Head of caudate nucleus (tissue), 42 donors: ENCODE data around the gene LMF1.
"Not testable (repeated sequence)": the region's sequence is repeated elsewhere in the genome, so short reads cannot be mapped to it uniquely, and the experiment has no call there.

Experiments
- DNase-seq, 42 donors: peaks; one replicate each; pipeline versions ENCODE4 v3.0.0 to v3.0.0-alpha.2; 2020 to 2021; ENCODE audit warnings: mixed read lengths in 7 of 42
- intact Hi-C: fragments of 100-400 bp; cut with DNase I; formaldehyde crosslinking; loops from one replicate; pipeline ENCODE4 v1.15.0; 2022

LMF1 gene

DNA sequence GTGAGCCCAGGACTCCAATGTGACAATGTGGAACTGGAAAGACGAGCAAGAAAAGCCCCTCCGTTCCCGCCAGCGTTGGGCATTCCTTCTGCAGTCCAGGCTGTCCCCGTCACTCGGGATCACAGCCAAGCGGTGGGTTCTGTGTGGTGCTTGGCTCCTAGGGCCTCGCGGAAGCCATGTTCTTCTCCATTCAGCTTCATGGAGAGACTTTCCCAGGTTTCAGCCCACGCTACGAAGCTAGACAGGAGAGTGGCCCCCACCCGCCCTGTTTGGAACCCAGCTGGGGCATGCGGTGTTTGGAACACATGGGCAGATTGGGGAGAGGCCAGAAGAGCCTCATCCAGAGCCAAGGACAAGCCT, 5.8 kb downstream of the LMF1 start:
- intact Hi-C loops = no loop called here
- DNase-seq = peak in 1 of 42 donors; percentile 27

DNA sequence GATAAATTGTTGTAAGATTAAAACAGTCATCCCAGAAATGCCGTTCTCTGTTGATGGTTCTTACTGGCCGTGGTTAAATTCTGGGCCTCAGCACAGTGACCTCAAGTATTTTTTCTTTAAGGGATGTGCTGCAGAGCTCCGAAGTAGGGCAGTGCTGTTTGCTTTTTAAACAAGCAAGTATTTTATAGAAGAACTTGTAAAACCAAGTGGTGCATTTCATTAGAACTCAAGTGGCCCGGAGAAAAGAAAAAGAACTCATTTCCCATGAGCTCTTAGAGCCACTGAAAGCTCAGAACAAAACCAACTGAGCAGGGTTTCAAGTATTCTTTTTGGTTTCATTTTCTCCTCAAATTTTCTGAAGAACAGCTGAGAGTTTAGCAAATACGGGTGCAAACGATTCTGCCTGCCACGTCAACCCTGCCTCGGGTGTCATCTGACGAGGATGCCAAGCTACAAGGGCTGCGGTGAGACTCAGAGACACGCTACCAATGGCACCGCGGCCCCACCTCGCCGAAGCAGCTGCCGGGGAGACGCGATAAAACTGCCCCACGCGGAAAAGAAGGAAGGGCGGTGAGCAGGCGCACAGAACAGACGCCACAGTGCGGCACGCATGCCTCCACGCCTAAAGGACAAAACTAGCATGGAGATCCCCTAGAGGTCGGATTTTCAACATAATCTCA, 6.3 kb downstream of the LMF1 start:
- intact Hi-C loops = no loop called here
- DNase-seq = peak in 40 of 42 donors; percentile 52 to 87 (median 72)

DNA sequence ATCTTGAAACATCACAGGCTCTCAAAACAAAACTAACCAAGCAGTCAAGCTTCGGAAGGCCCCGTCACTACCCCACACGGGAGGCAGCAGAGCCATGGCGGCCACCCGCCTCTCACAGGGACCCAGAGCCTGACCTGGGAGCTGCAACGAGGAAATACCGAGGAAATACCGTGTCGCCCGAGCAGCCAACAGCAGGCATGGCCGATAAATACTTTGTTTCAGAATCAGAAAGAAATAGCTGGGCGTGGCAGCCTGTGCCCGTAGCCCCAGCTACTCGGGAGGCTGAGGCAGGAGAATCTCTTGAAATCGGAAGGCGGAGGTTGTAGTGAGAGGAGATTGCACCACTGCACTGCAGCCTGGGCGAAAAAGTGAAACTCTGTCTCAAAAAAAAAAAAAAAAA, 6.9 kb downstream of the LMF1 start:
- peak in 2 of 42 donors; percentile 8 to 41 for DNase-seq
- intact Hi-C loops = no loop called here

DNA sequence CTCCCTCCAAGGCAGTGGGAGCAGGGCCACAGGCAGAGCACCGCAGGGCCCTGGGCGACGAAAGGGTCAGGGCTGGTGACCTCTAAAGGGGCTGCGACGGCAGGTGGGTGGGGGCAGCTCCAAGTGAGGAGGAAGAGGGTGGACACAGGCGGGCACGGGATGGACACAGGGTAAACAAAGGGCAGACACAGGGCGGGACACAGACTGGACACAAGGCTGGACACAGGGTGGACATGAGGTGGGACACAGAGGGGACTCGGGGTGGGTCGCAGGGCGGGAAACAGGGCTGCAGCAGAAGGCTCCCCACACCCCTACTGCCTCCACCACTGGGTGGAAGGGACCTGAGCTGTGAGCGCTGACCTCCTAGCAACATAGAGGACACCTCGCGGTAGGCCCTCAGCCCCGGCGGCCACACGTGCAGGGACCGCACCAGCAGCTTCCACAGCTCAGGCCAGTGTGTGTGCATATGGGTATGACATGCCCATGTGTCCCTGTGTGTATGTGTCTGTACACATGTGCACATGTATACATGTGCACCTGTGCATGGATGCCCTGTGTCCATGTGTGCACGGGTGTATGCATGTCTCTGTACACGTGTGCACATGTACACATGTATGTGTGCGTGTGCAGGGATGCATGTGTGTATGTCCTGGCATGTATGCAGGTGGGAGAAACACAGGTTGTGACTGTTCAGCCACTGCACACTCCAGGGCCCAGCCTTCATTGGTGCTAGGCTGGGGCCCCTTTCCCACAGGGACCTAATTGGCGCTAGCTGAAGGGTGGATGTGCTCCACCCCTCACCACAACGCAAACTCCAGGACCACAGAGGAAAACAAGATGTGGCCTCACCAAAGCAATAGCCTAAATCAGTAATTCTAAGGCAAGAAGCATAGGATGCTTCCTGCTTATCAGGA, 7.6 kb downstream of the LMF1 start:
- intact Hi-C loops = no loop called here
- peak in 2 of 42 donors; percentile 2 to 29 for DNase-seq

DNA sequence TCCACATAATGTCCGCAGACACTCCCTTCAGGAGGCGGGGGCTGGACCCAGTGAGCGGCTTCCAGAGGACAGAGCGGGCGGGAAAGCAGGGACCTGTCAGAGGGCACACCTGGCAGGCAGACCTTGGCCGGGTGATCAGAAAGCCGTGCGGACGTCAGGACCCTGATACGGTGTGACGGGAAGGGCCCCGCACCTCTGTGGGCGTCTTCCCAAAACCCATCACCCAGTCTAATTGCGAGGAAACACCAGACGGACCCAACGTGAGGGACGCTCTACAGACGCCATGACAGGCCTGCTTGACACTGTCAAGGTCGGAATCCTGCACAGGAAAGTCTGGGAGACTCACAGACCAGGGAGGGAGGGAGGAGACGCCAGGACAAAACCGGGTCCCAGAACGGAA, 8.4 kb downstream of the LMF1 start:
- intact Hi-C loops = no loop called here
- DNase-seq = peak in 1 of 42 donors; percentile 25

DNA sequence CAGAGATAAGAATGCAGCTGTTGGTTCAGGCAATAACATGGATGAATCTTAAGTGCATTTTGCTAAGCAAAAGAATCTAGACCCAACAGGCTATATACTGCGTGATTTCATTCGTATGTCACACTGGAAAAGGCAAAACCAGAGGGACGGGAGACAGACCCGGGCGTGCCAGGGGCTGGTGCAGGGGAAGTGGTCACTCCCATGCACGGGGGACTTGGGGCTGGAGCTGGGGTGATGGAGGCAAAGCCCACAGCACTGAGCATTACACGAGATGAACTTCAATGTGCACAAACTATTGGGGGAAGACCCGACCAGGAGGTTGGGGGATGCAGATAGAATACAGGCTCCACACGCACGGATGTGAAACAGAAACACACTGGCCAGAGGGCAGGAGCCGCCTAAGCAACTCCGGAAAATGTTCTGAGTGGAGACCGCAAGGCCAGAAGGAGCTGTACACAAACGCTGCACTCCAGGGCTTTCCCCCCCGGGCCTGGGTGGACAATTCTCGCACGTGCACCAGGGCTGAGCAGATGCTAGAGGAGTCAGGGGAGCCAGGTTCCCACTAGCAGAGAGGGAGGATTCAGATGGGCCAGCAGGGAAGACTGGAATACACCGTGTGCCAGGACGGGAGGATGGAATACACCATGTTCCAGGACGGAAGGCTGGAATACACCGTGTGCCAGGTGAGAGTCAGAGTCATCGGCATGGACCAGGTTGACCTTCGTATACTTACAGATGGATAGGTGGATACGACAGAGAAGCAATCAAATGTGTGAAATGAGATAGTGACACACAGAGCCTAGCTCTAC, 11.3 kb downstream of the LMF1 start:
- intact Hi-C loops = no loop called here
- peak in 2 of 42 donors; percentile 14 to 41 for DNase-seq

DNA sequence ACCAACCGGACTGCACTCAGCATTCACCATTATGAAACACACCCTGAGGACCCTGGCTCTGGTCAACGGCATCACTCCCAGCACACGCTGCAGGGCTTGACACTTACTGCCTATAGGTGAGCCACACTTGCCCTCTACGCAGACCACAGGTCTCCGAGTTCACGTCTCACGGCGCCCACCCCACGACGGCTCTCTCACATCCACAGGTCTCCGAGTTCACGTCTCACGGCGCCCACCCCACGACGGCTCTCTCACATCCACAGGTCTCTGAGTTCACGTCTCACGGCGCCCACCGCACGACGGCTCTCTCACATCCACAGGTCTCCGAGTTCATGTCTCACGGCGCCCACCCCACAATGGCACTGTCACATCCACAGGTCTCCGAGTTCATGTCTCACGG, 15.0 kb downstream of the LMF1 start:
- intact Hi-C loops = not testable (repeated sequence)

DNA sequence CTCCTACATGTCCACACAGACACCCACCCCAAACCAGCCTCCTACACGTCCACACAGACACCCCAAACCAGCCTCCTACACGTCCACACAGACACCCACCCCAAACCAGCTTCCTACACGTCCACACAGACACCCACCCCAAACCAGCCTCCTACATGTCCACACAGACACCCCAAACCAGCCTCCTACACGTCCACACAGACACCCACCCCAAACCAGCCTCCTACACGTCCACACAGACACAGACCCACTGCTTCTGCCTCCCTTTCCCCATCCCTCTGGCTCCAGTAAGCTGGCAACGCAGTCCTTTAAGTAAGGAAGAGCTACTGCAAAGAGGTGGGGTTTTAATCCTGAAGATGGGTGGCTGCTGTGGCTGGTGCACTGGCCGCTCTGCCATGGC, 17.0 kb downstream of the LMF1 start:
- intact Hi-C loops = not testable (repeated sequence)
- peak in 1 of 42 donors; percentile 14 for DNase-seq

More for the DNA sequence above, 15.0 kb downstream of the LMF1 start:
- DNase-seq = not testable (repeated sequence)

DNA sequence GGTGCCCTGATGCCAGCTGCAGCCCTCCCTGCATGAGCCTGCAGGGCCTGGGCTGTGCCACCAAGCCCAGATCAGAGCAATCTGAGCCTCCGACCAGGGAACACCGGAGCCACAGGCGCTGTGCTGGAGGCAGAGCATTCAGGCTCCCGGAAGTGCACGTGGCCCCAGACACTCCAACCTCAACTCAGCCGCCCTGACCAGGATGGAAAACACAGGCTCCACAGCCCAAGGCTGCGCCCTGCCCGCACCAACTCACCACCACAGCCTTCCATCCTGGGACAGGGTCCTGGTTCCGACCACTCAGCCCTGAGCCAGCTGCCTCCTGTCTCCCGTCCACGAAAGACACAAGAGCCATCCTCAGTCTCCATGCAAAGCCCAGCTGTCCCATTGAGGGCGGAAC, 18.5 kb downstream of the LMF1 start:
- peak in 3 of 42 donors; percentile 32 to 65 (median 42) for DNase-seq
- intact Hi-C loops = no loop called here

DNA sequence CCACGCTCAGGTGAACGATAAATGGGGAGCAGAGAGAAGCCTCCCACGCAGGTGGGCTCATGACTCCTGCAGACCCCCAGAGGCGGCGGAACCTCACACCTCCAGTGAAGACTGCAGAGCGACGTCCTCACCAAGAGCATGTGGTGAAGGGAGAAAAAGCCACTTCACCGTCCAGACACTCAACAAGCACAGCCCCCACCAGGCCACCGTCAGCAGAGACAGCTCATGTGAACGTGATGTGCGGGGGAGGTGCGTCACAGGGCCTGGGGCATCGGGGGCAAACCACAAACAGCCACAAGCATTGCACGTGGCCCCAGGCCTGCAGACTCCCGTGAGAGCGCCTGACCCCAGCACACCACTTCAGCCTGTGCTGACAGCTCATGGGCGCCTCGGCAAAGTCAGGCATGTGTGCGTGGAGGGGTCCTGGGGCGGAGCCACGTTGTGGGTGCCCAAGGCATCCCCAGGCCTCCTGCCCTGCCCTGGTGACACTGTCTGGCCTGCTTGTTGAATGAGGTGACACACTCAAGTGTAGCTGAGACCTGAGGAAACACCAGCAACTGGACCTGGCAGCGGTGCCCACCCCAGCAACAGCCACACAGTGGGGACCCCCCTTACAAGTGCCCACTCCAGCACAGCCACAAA, 19.0 kb downstream of the LMF1 start:
- DNase-seq = peak in 1 of 42 donors; percentile 14
- intact Hi-C loops = no loop called here

DNA sequence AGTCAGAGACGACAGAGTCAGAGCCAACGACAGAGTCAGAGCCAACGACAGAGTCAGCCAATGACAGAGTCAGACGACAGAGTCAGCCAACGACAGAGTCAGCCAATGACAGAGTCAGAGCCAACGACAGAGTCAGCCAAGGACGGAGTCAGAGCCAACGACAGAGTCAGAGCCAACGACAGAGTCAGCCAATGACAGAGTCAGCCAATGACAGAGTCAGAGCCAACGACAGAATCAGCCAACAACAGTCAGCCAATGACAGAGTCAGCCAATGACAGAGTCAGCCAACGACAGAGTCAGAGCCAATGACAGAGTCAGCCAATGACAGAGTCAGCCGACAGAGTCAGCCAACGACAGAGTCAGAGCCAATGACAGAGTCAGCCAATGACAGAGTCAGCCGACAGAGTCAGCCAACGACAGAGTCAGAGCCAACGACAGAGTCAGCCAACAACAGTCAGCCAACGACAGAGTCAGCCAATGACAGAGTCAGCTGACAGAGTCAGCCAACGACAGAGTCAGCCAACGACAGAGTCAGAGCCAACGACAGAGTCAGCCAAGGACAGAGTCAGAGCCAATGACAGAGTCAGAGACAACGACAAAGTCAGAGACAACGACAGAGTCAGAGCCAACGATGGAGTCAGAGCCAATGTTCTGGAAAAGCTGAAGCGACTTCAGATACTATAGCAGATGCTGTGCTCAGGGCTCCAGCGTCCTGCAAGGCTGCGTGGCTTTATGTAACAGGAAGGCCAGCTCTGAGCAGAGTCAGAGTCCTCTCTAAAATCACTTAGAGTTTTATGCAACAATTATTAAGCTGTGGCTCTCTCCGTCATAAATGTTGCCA, 19.8 kb downstream of the LMF1 start:
- intact Hi-C loops = not testable (repeated sequence)
- peak in 9 of 42 donors; percentile 10 to 61 (median 36) for DNase-seq

DNA sequence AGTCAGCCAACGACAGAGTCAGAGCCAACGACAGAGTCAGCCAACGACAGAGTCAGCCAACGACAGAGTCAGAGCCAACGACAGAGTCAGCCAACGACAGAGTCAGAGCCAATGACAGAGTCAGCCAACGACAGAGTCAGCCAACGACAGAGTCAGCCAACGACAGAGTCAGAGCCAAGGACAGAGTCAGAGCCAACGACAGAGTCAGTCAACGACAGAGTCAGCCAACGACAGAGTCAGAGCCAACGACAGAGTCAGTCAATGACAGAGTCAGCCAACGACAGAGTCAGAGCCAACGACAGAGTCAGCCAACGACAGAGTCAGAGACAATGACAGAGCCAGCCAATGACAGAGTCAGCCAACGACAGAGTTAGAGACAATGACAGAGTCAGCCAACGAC, 22.0 kb downstream of the LMF1 start:
- DNase-seq, intact Hi-C loops: not testable (repeated sequence)

DNA sequence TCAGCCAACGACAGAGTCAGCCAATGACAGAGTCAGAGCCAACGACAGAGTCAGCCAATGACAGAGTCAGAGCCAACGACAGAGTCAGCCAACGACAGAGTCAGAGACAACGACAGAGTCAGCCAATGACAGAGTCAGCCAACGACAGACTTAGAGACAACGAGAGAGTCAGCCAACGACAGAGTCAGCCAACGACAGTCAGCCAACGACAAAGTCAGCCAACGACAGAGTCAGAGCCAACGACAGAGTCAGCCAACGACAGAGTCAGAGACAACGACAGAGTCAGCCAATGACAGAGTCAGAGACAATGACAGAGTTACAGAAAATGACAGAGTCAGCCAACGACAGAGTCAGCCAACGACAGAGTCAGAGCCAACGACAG, 22.9 kb downstream of the LMF1 start:
- intact Hi-C loops, DNase-seq: not testable (repeated sequence)

DNA sequence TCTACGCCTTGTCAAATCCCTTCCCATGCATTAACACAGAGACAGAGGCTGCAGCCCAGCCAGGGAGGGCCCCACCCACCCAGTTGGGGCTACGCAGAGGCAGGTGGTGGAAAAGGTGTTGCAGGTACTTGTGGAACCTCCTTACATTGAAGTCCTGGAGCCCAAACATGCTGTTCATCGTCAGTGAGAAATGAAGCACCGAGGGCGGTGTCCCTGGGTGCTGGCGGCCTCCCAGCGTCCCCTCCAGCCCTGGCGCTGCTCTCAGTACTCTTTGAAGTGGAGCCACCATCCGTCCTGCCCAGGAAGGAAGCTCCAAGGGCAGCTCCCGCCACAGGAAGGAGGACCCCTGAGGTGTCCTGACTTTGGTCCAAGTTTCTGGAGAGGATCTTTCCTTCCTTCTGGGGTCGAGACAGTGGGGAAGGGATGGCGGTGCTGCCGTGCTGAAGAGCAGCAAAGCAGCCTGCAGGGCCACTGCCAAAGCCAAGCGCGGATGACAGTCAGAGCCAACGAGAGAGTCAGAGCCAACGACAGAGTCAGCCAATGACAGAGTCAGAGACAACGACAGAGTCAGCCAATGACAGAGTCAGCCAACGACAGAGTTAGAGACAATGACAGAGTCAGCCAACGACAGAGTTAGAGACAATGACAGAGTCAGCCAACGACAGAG, 23.4 kb downstream of the LMF1 start:
- peak in 3 of 42 donors; percentile 27 to 35 (median 29) for DNase-seq
- intact Hi-C loops = no loop called here

DNA sequence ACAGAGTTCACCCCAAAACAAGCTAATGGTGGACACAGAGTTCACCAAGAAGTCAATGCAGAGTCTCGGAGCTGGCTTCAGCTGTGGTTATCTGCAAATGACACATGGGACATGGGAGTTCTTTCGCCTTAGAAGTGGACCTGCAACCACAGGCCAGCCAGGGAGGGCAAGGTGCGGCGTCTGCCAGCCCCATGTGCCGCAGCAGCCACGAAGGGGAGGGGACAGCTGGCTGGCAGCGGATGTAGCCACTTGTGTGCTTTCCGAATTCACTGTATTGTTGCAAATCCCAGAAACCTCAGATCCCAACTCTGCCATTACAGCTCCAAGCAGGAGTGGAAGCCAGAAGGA, 24.8 kb downstream of the LMF1 start:
- intact Hi-C loops = no loop called here
- peak in 1 of 42 donors; percentile 10 for DNase-seq

DNA sequence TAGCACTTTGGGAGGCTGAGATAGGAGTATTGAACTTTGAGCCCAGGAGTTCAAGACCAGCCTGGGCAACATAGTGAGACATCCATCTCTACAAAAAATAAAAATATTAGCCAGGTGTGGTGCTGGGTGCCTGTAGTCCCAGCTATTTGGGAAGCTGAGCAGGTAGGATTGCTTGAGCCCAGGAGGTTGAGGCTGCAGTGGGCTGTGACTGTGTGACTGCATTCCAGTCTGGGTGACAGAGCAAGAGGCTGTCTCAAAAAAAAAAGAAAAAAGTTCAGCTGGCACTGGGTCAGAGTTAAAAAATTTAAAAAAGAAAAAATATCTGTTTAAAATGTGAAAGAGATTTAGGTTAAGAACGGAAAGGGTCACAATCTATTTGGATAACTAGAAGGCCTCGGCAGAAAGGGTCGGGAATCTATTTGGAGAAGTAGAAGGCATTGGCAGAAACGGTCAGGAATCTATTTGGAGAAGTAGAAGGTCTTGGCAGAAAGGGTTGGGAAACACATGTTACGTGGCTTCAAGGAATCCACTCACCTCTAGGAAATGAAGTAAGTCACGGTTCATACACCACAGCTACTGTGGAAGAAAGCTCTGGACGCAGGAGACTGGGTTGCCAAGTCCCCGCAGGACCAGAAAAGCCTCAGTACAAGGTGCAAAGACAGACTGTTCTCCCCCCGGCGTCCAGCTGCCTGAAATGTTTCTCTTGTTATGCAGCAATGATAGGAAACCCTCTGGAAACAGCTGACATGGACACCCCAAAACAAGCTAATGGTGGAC, 25.3 kb downstream of the LMF1 start:
- DNase-seq = peak in 1 of 42 donors; percentile 11
- intact Hi-C loops = no loop called here

DNA sequence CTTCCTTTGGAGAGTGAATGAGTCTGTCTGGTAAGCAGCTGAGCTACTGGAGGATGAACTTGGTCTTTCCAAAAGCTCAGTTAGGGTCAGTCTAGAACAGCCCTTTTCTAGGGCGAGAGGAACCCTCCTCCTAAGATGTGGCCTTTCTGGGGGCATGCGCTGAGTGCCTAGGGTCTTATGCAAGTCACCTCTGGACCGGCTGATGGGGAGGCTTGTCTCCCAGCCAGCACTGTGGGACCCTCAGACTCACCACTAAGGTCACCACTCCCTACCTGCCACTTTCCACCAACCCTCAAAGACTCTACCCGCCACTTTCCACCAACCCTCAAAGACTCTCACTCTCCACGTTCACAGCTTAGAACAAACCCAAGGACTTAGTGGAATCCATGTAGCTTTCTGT, 26.8 kb downstream of the LMF1 start:
- intact Hi-C loops = no loop called here
- peak in 1 of 42 donors; percentile 3 for DNase-seq
